ENCODE data around the gene RAD9A.
A peak's percentile ranks its signal among the peaks of the same experiment; 100 is the strongest.
"Not testable (repeated sequence)": the region's sequence is repeated elsewhere in the genome, so short reads cannot be mapped to it uniquely, and the experiment has no call there.

RAD9A gene

GRCh38 chr11:67397986-67398660, 6.3 kb downstream of the RAD9A start:
- no peak for DNase-seq

- DNase-seq, result no peak
Measured at GRCh38 chr11:67398661-67399563, 7.1 kb downstream of the RAD9A start.

GRCh38 chr11:67400251-67400941, 8.6 kb downstream of the RAD9A start:
- DNase-seq, result no peak

GRCh38 chr11:67400942-67401494, 9.2 kb downstream of the RAD9A start:
- no peak for DNase-seq

GRCh38 chr11:67401495-67402191, 9.9 kb downstream of the RAD9A start, which contains the start of gene PPP1CA:
TSS of gene PPP1CA (minus strand) at chr11:67401858. CDS start at chr11:67401782, 76 bp downstream.
- peak; percentile 90 for DNase-seq

- DNase-seq, result not testable (repeated sequence)
Measured at GRCh38 chr11:67402192-67402839, 10.5 kb downstream of the RAD9A start.

- not testable (repeated sequence) for DNase-seq
Measured at GRCh38 chr11:67403085-67403484, 11.3 kb downstream of the RAD9A start.

- DNase-seq, result peak; percentile 49 to 64
Measured at GRCh38 chr11:67404515-67405195, 12.9 kb downstream of the RAD9A start.

GRCh38 chr11:67405196-67405567, 13.4 kb downstream of the RAD9A start:
- no peak for DNase-seq

- no peak for DNase-seq
Measured at GRCh38 chr11:67405688-67406339, 14.0 kb downstream of the RAD9A start.

GRCh38 chr11:67406420-67406968, 14.7 kb downstream of the RAD9A start:
- DNase-seq, result no peak

- DNase-seq, result no peak
Measured at GRCh38 chr11:67406969-67407687, 15.3 kb downstream of the RAD9A start.

- DNase-seq, result no peak
Measured at GRCh38 chr11:67407688-67408163, 15.9 kb downstream of the RAD9A start.

- DNase-seq, result peak in 1 of 2 donors; percentile 16
Measured at GRCh38 chr11:67408437-67409200, 16.8 kb downstream of the RAD9A start.

- DNase-seq, result peak; percentile 78 to 82
Measured at GRCh38 chr11:67409261-67409666, 17.5 kb downstream of the RAD9A start.

GRCh38 chr11:67409781-67410368, 18.1 kb downstream of the RAD9A start:
- DNase-seq, result peak in 1 of 2 donors; percentile 45

- no peak for DNase-seq
Measured at GRCh38 chr11:67410369-67410831, 18.6 kb downstream of the RAD9A start.

Measured in CD4-positive, alpha-beta T cell treated with Interleukin-1 beta for 1 hour (primary cell).